Upper lobe of left lung (tissue), 6 donors: ENCODE results near the gene NMUR2. TPM values are rescaled to one million over a fixed set of nuclear protein-coding genes. Genes with fewer than 3 reads are reported as not detected.

Experiments
- ATAC-seq, 2 donors: fragments of 200-7000 bp; cut with Tn5 transposase; one replicate each; pipeline ENCODE4 v1.9.1; 2022; ENCODE audit warnings: mild to moderate bottlenecking in 2 of 2, moderate library complexity in 2 of 2; ENCODE audit not compliant: low FRiP score in 2 of 2
- DNase-seq, 2 donors: peaks; one replicate each; pipeline ENCODE4 v3.0.0-alpha.2; 2019 to 2020
- H3K27ac ChIP-seq, 4 donors: fragments of 200-600 bp; sonication (generic); one replicate each; pipeline ENCODE4 v1.5.1; 2016 to 2019
- H3K27me3 ChIP-seq, 4 donors: fragments of 200-600 bp; sonication (generic); one replicate each; pipeline ENCODE4 v1.5.1; 2017 to 2019
- H3K36me3 ChIP-seq, 4 donors: fragments of 200-600 bp; sonication (generic); one replicate each; pipeline ENCODE4 v1.5.1; 2016 to 2019
- H3K4me1 ChIP-seq, 4 donors: fragments of 200-600 bp; sonication (generic); one replicate each; pipeline ENCODE4 v1.5.1; 2018 to 2019
- H3K4me3 ChIP-seq, 4 donors: fragments of 200-600 bp; sonication (generic); one replicate each; pipeline ENCODE4 v1.5.1; 2017 to 2019; ENCODE audit warnings: mild to moderate bottlenecking in 2 of 4, moderate library complexity in 1 of 4
- H3K9me3 ChIP-seq, 4 donors: fragments of 200-600 bp; sonication (generic); one replicate each; pipeline ENCODE4 v1.5.1; 2018 to 2019
- EP300 ChIP-seq, 4 donors: sonication (generic); formaldehyde crosslinking; IDR thresholded peaks; one replicate each; pipeline ENCODE4 v1.5.1; 2017; ENCODE audit warnings: antibody characterized with exemption in 4 of 4, control low read depth in 2 of 4
- POLR2A ChIP-seq, 4 donors: fragments of 450-650 bp; IDR thresholded peaks; one replicate each; pipeline ENCODE4 v1.5.1; 2016 to 2017; ENCODE audit warnings: antibody characterized with exemption in 4 of 4, mild to moderate bottlenecking in 2 of 4
- POLR2AphosphoS5 ChIP-seq, 2 donors: sonication (generic); formaldehyde crosslinking; IDR thresholded peaks; one replicate each; pipeline ENCODE4 v1.5.1; 2017; ENCODE audit warnings: antibody characterized with exemption in 2 of 2
- WGBS, 2 donors: methylation state at CpG; one replicate each; pipeline ENCODE4 v1.1.5; 2017 to 2018; 5-methylcytosine and 5-hydroxymethylcytosine counted together
- total RNA-seq, 6 donors: library from RNA; depleted of rRNA in 4 of 6; stranded (reverse); fragments of >200 nt in 4 of 6; gene quantifications; one replicate each; pipeline versions ENCODE4 v1.1.0 to v1.2.1, GENCODE V29; 2016 to 2021
- TF ChIP-seq, protein P1 (sequence below), 6 experiments: fragments of 450-650 bp in 4 of 6; fragments of 200-600 bp in 2 of 6; sonication (generic) in 2 of 6; IDR thresholded peaks; one replicate each; pipeline ENCODE4 v1.5.1; 2016 to 2019; ENCODE audit warnings: antibody characterized with exemption in 6 of 6
- donor health status: DM: no; HTN: no; CAD: no; lungs with moderate emphysema.
- donor health status: DM: no; HTN: yes; CAD: no; lungs with severe emphysema.

The NMUR2 gene
- total RNA-seq, 6 donors from 2014 or later: 0.09 to 0.37 (median 0.15) TPM; not detected in 3

DNA sequence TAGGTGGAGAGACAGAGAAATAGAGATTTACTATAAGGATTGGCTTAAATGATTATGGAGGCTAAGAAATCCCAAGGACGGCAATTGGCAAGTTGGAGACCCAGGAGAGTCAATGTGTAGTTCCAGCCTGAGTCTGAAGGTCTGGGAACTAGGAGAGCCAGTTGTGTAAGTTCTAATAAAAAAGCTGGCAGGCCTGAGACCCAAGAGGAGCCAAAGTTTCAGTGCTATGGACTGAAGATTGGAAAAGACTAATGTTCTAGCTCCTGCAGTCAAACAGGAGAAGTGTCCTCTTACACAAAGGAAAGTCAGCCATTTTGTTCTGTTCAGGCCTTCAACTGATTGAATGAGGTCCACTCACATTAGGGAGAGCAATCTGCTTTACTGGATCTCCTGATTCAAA is 50.0 kb downstream of the NMUR2 start:
- DNase-seq (no peak), ATAC-seq (no peak)
- H3K36me3 ChIP-seq: no peaks in the 10 kb centered on the region
- H3K27me3 ChIP-seq: no peaks in the 10 kb centered on the region
- H3K4me1 ChIP-seq: peaks cover 0 to 3% (median 0%) of the 10 kb centered on the region in 4 donors
- no peak overlapping the region for H3K4me3 ChIP-seq
- TF ChIP-seq, protein P1, sequence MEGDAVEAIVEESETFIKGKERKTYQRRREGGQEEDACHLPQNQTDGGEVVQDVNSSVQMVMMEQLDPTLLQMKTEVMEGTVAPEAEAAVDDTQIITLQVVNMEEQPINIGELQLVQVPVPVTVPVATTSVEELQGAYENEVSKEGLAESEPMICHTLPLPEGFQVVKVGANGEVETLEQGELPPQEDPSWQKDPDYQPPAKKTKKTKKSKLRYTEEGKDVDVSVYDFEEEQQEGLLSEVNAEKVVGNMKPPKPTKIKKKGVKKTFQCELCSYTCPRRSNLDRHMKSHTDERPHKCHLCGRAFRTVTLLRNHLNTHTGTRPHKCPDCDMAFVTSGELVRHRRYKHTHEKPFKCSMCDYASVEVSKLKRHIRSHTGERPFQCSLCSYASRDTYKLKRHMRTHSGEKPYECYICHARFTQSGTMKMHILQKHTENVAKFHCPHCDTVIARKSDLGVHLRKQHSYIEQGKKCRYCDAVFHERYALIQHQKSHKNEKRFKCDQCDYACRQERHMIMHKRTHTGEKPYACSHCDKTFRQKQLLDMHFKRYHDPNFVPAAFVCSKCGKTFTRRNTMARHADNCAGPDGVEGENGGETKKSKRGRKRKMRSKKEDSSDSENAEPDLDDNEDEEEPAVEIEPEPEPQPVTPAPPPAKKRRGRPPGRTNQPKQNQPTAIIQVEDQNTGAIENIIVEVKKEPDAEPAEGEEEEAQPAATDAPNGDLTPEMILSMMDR (IDR thresholded peaks at IDR 0.05): no peak
- TF ChIP-seq EP300 (IDR thresholded peaks at IDR 0.05) (no peak), POLR2AphosphoS5 (IDR thresholded peaks at IDR 0.05) (no peak)
- no peak overlapping the region for H3K27ac ChIP-seq
- H3K9me3 ChIP-seq: no peaks in the 10 kb centered on the region
- 43 to 92% methylated on average over 1 of the region's 1 CpG for WGBS, 2 donors

DNA sequence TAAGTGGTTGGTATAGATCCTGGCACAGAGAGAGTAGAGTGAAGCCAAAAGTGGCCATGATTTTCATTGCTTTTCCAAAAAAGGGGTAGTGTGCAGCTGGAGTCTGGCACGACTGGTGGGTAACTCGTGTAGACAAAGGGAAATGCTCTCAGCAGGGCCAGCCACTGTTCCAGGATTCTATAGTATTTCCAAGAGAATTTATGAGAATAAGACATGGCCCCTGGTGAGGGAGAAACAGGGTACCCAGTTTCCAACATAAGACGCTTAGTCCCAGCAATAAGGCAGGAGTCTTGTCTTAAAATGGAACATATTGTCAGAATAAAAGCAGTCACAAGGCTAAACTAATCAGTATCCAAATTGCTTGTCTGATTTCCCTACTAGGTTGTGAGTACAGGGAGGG is 52.1 kb downstream of the NMUR2 start:
- DNase-seq: no peak
- WGBS, 2 donors: 70 to 80% methylated on average over 3 of the region's 3 CpGs
- H3K9me3 ChIP-seq: no peaks in the 10 kb centered on the region
- H3K4me1 ChIP-seq: peaks cover 0 to 10% (median 0%) of the 10 kb centered on the region in 4 donors
- no peak for ATAC-seq
- no peaks in the 10 kb centered on the region for H3K27me3 ChIP-seq
- no peak overlapping the region for H3K4me3 ChIP-seq
- TF ChIP-seq, protein P1 (IDR thresholded peaks at IDR 0.05): no peak
- no peak for TF ChIP-seq EP300 (IDR thresholded peaks at IDR 0.05)
- TF ChIP-seq POLR2AphosphoS5 (IDR thresholded peaks at IDR 0.05): no peak
- no peak for TF ChIP-seq POLR2A (IDR thresholded peaks at IDR 0.05)
- H3K36me3 ChIP-seq: no peaks in the 10 kb centered on the region
- no peak overlapping the region for H3K27ac ChIP-seq

DNA sequence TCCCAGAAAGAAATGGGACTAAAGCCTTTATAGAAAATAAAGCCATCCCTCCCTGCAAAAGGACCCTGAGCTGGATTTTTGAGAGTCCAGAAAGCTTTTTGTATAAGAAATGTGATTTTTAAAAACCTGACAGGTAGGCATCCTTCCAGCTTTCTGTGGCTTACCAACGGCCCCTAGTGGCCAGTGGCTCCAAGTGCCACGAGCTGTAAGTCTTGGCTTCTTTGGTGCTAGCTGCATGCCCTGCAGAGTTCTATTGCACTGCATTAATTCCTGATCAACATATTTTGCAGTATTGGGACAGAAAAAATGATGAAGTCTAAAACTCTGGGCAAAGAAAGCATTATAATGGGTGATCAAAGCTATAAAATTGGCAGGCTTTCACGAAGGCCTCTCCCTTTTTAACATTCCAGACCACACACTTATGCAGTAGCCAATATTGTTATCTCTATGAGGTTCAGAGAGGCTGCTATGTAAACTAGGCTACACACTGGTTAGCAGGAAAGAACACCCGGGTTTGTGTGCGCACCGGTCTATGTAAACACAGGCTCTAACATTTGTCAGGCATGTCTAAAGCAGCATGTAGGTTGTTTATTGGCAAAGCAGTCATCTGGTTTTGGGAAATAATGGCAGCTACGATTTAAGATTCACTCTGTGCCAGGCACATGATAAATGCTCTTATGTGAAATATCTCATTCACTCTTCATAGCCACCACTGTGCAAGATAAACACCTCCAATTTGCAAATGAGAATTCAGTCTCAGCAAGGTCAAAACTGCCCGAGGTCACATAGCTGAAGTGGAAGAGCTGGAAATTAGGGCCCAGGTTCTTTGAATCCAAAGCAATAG is 55.2 kb downstream of the NMUR2 start:
- H3K27me3 ChIP-seq: no peaks in the 10 kb centered on the region
- peak in 1 of 2 donors; percentile 47 for DNase-seq
- peak; percentile 71 to 84 for ATAC-seq
- H3K9me3 ChIP-seq: no peaks in the 10 kb centered on the region
- no peak overlapping the region for H3K27ac ChIP-seq
- no peaks in the 10 kb centered on the region for H3K36me3 ChIP-seq
- TF ChIP-seq POLR2A (IDR thresholded peaks at IDR 0.05): no peak
- TF ChIP-seq EP300 (IDR thresholded peaks at IDR 0.05): no peak
- TF ChIP-seq POLR2AphosphoS5 (IDR thresholded peaks at IDR 0.05): no peak
- TF ChIP-seq, protein P1 (IDR thresholded peaks at IDR 0.05): peak; percentile 43 to 67 (median 58)
- WGBS, 2 donors: 17 to 18% methylated on average over 8 of the region's 8 CpGs
- H3K4me1 ChIP-seq: peaks cover 0 to 10% (median 0%) of the 10 kb centered on the region in 4 donors
- no peak overlapping the region for H3K4me3 ChIP-seq
